ENCODE measurements around the gene ZBTB38. TPM values are rescaled to one million over a fixed set of nuclear protein-coding genes. Genes with fewer than 3 reads are reported as not detected.

ZBTB38 gene
- total RNA-seq, 4 donors from 2014 or later, result 143 to 185 (median 165) TPM

GRCh38 chr3:141394560-141394959 is 26.3 kb downstream of the ZBTB38 start:
- WGBS, 2 donors, result 83 to 92% methylated on average over 3 of the region's 3 CpGs

DNA sequence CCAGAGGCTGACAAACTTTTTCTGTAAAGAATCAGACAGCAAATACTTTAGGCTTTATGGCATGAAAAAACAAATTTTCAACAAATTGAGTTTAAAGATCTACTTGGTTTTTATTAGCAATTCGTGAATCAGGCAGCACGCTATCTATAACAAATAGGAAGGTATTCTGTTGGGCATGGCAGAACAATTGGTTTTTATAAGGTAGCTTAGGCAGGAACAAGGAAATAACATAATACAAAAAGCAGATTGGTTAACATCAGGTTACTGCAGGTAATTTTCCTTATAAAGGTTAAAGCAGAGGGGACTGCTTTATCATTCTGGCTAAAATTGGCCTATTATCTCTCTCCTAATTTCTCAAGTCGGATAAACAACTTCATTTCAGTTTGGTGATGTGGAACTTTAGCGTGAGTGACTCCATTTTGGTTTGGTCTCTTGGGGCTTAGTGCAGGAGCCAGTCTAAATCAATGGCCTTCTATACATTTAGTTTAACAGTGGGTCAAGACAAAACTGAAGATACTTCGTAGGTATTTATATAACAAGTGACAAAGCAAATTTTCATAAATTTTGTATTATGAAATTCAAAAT is 26.8 kb downstream of the ZBTB38 start:
- DNase-seq, result no peak
- H3K27ac ChIP-seq, result no peak overlapping the region
- no peak for TF ChIP-seq POLR2A (IDR thresholded peaks at IDR 0.05)
- TF ChIP-seq, protein P1, sequence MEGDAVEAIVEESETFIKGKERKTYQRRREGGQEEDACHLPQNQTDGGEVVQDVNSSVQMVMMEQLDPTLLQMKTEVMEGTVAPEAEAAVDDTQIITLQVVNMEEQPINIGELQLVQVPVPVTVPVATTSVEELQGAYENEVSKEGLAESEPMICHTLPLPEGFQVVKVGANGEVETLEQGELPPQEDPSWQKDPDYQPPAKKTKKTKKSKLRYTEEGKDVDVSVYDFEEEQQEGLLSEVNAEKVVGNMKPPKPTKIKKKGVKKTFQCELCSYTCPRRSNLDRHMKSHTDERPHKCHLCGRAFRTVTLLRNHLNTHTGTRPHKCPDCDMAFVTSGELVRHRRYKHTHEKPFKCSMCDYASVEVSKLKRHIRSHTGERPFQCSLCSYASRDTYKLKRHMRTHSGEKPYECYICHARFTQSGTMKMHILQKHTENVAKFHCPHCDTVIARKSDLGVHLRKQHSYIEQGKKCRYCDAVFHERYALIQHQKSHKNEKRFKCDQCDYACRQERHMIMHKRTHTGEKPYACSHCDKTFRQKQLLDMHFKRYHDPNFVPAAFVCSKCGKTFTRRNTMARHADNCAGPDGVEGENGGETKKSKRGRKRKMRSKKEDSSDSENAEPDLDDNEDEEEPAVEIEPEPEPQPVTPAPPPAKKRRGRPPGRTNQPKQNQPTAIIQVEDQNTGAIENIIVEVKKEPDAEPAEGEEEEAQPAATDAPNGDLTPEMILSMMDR (IDR thresholded peaks at IDR 0.05), result no peak
- H3K4me1 ChIP-seq, result peaks cover 34 to 45% of the 10 kb centered on the region in 2 donors
- 96 to 97% methylated on average over 5 of the region's 5 CpGs for WGBS, 2 donors
- no peaks in the 10 kb centered on the region for H3K36me3 ChIP-seq
- intact Hi-C loops (cut with DNase I), result no loop called here
- H3K4me3 ChIP-seq (replicated peaks in 1 of 3), result no peak overlapping the region
- no peaks in the 10 kb centered on the region for H3K27me3 ChIP-seq
- no peaks in the 10 kb centered on the region for H3K9me3 ChIP-seq

More at GRCh38 chr3:141394560-141394959, 26.3 kb downstream of the ZBTB38 start:
- H3K4me3 ChIP-seq (replicated peaks in 1 of 3), result no peak overlapping the region
- no peak overlapping the region for H3K27ac ChIP-seq
- intact Hi-C loops (cut with DNase I), result no loop called here
- H3K27me3 ChIP-seq, result no peaks in the 10 kb centered on the region
- no peak for DNase-seq
- H3K36me3 ChIP-seq, result no peaks in the 10 kb centered on the region
- H3K9me3 ChIP-seq, result no peaks in the 10 kb centered on the region
- TF ChIP-seq, protein P1 (IDR thresholded peaks at IDR 0.05), result no peak
- no peak for TF ChIP-seq POLR2A (IDR thresholded peaks at IDR 0.05)
- H3K4me1 ChIP-seq, result peaks cover 35 to 46% of the 10 kb centered on the region in 2 donors

- H3K9me3 ChIP-seq, result no peaks in the 10 kb centered on the region
- H3K4me3 ChIP-seq (replicated peaks in 1 of 3), result no peak overlapping the region
- no peaks in the 10 kb centered on the region for H3K36me3 ChIP-seq
- TF ChIP-seq, protein P1 (IDR thresholded peaks at IDR 0.05), result no peak
- no peak for TF ChIP-seq POLR2A (IDR thresholded peaks at IDR 0.05)
- no peak overlapping the region for H3K27ac ChIP-seq
- 97 to 98% methylated on average over 5 of the region's 5 CpGs for WGBS, 2 donors
- DNase-seq, result no peak
- H3K27me3 ChIP-seq, result no peaks in the 10 kb centered on the region
- intact Hi-C loops (cut with DNase I), result no loop called here
- peaks cover 25 to 36% of the 10 kb centered on the region in 2 donors for H3K4me1 ChIP-seq
Observed at GRCh38 chr3:141397996-141398395, 29.7 kb downstream of the ZBTB38 start.

DNA sequence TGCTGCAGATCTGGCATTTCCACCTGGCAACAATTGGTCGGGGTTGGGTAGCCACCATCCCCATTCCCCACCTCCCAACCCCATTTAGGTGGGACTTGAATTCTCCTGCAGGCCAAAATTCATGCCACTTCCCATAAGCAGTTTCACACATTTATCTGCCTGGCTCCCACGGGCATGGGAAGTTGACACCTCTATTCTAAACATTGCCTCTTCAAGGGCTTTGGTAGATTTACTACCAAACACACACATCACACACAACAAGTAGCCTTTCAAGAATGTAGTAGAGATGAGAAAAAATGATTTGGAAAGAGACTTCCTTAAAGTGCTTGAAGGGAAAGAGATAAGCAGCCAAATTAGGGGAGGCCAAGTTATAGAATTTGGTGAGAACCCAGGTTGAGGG is 30.9 kb downstream of the ZBTB38 start:
- H3K27ac ChIP-seq, result peak overlapping the region; percentile 98 to 99 (median 99)
- WGBS, 2 donors, result 62 to 68% methylated on average over 2 of the region's 2 CpGs
- H3K4me1 ChIP-seq, result peaks cover 33 to 34% of the 10 kb centered on the region in 2 donors

More for the DNA sequence above, 30.9 kb downstream of the ZBTB38 start:
- intact Hi-C loops (cut with DNase I), result no loop called here
- H3K27me3 ChIP-seq, result no peaks in the 10 kb centered on the region
- peaks cover 0 to 2% of the 10 kb centered on the region in 2 donors for H3K36me3 ChIP-seq
- no peaks in the 10 kb centered on the region for H3K9me3 ChIP-seq
- no peak for DNase-seq
- no peak overlapping the region for H3K4me3 ChIP-seq (replicated peaks in 1 of 3)
- TF ChIP-seq, protein P1 (IDR thresholded peaks at IDR 0.05), result no peak
- TF ChIP-seq POLR2A (IDR thresholded peaks at IDR 0.05), result no peak

Data from thyroid gland (tissue), 4 donors.